ENCODE measurements around the gene SPEM3. TPM values are rescaled to one million over a fixed set of nuclear protein-coding genes. Genes with fewer than 3 reads are reported as not detected.
A peak's percentile ranks its signal among the peaks of the same experiment; 100 is the strongest.

The SPEM3 gene
- total and polyA plus RNA-seq, 2 of the 13 experiments (the other 11 are each of a cell fraction or from before 2014, with no cell fraction given) = not detected

DNA sequence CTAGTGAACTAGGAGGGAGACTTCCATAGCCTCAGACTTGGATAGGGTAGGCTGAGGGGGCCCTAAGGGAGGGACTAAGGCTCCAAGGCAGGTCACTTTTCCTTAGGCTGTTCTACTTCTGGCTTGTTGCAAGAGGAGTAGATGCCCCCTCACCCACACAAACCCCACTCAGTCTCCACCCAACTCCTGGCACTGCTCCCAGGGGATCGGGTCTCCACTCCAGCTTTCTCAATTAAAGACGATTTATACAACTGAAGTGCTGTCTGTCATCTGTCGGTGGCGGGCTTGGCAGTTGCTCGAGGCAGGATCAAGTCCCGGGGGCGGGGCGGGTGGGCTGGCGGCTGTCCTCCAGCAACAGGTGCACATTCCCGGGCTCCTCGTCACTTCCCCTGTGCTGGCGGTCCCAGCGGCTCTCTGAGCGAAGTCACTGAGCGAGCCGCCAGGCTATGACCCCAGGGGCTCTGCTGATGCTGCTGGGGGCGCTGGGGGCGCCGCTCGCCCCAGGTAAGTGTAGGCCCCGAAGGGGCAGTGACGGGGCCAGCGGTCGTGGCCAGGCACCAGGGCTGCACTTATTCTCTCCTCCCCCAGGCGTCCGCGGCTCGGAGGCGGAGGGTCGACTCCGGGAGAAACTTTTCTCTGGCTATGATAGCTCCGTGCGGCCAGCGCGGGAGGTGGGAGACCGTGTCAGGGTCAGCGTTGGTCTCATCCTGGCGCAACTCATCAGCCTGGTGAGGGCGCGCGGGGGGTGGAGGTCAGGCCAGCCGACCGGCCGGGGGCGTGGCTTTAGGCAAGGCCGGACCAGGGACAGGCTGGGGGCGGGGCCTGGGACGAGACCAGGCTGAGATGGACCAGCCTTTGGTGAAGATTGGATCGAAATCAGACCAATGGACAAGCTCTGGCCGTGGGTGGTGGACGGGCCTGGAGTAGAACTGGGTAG is 16.3 kb downstream of the SPEM3 start, which contains the start of gene CHRNB1 (continued):
- TF ChIP-seq, protein P1, sequence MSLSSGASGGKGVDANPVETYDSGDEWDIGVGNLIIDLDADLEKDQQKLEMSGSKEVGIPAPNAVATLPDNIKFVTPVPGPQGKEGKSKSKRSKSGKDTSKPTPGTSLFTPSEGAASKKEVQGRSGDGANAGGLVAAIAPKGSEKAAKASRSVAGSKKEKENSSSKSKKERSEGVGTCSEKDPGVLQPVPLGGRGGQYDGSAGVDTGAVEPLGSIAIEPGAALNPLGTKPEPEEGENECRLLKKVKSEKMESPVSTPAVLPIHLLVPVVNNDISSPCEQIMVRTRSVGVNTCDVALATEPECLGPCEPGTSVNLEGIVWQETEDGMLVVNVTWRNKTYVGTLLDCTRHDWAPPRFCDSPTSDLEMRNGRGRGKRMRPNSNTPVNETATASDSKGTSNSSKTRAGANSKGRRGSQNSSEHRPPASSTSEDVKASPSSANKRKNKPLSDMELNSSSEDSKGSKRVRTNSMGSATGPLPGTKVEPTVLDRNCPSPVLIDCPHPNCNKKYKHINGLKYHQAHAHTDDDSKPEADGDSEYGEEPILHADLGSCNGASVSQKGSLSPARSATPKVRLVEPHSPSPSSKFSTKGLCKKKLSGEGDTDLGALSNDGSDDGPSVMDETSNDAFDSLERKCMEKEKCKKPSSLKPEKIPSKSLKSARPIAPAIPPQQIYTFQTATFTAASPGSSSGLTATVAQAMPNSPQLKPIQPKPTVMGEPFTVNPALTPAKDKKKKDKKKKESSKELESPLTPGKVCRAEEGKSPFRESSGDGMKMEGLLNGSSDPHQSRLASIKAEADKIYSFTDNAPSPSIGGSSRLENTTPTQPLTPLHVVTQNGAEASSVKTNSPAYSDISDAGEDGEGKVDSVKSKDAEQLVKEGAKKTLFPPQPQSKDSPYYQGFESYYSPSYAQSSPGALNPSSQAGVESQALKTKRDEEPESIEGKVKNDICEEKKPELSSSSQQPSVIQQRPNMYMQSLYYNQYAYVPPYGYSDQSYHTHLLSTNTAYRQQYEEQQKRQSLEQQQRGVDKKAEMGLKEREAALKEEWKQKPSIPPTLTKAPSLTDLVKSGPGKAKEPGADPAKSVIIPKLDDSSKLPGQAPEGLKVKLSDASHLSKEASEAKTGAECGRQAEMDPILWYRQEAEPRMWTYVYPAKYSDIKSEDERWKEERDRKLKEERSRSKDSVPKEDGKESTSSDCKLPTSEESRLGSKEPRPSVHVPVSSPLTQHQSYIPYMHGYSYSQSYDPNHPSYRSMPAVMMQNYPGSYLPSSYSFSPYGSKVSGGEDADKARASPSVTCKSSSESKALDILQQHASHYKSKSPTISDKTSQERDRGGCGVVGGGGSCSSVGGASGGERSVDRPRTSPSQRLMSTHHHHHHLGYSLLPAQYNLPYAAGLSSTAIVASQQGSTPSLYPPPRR (CRISPR knock-in tag; IDR thresholded peaks at IDR 0.05; ENCODE audit: borderline replicate concordance) = no peak; the same call in 1 of the 2 replicates
- TF ChIP-seq ZNF225 (CRISPR knock-in tag; IDR thresholded peaks at IDR 0.05) (no peak), ZNF24 (IDR thresholded peaks at IDR 0.05) (no peak), ZSCAN30 (CRISPR knock-in tag; IDR thresholded peaks at IDR 0.05) (no peak), HNRNPUL1 (IDR thresholded peaks at IDR 0.05; ENCODE audit: low read depth, low read length) (no peak), ZNF660 (CRISPR knock-in tag; IDR thresholded peaks at IDR 0.05; ENCODE audit: borderline replicate concordance, low read depth) (no peak), SMARCE1 (IDR thresholded peaks at IDR 0.05; ENCODE audit: borderline replicate concordance) (no peak), FOXK1 (CRISPR knock-in tag; IDR thresholded peaks at IDR 0.05; ENCODE audit: borderline replicate concordance, low read depth) (no peak), ZNF333 (CRISPR knock-in tag; IDR thresholded peaks at IDR 0.05; ENCODE audit: borderline replicate concordance) (peak; percentile 77; the same call in 1 of the 2 replicates), ZSCAN9 (CRISPR knock-in tag; IDR thresholded peaks at IDR 0.05; ENCODE audit: borderline replicate concordance) (peak; percentile 75; the same call in 1 of the 2 replicates), MAFG (CRISPR knock-in tag; IDR thresholded peaks at IDR 0.05) (no peak), ZNF766 (CRISPR knock-in tag; IDR thresholded peaks at IDR 0.05; ENCODE audit: borderline replicate concordance) (no peak), SUZ12 (IDR thresholded peaks at IDR 0.05; ENCODE audit: low read depth, low read length) (no peak), ZNF891 (CRISPR knock-in tag; IDR thresholded peaks at IDR 0.05) (no peak)
- TF ChIP-seq, protein P2, sequence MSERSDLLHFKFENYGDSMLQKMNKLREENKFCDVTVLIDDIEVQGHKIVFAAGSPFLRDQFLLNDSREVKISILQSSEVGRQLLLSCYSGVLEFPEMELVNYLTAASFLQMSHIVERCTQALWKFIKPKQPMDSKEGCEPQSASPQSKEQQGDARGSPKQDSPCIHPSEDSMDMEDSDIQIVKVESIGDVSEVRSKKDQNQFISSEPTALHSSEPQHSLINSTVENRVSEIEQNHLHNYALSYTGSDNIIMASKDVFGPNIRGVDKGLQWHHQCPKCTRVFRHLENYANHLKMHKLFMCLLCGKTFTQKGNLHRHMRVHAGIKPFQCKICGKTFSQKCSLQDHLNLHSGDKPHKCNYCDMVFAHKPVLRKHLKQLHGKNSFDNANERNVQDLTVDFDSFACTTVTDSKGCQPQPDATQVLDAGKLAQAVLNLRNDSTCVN (CRISPR knock-in tag; IDR thresholded peaks at IDR 0.05; ENCODE audit: borderline replicate concordance) = no peak; the same call in 1 of the 2 replicates
- TF ChIP-seq, protein P3, sequence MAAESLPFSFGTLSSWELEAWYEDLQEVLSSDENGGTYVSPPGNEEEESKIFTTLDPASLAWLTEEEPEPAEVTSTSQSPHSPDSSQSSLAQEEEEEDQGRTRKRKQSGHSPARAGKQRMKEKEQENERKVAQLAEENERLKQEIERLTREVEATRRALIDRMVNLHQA (CRISPR knock-in tag; IDR thresholded peaks at IDR 0.05) = no peak
- TF ChIP-seq, protein P4, sequence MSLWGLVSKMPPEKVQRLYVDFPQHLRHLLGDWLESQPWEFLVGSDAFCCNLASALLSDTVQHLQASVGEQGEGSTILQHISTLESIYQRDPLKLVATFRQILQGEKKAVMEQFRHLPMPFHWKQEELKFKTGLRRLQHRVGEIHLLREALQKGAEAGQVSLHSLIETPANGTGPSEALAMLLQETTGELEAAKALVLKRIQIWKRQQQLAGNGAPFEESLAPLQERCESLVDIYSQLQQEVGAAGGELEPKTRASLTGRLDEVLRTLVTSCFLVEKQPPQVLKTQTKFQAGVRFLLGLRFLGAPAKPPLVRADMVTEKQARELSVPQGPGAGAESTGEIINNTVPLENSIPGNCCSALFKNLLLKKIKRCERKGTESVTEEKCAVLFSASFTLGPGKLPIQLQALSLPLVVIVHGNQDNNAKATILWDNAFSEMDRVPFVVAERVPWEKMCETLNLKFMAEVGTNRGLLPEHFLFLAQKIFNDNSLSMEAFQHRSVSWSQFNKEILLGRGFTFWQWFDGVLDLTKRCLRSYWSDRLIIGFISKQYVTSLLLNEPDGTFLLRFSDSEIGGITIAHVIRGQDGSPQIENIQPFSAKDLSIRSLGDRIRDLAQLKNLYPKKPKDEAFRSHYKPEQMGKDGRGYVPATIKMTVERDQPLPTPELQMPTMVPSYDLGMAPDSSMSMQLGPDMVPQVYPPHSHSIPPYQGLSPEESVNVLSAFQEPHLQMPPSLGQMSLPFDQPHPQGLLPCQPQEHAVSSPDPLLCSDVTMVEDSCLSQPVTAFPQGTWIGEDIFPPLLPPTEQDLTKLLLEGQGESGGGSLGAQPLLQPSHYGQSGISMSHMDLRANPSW (CRISPR knock-in tag; IDR thresholded peaks at IDR 0.05; ENCODE audit: borderline replicate concordance) = no peak

All from HepG2 (cell line).